ENCODE data around the gene MREG. TPM values are rescaled to one million over a fixed set of nuclear protein-coding genes. Genes with fewer than 3 reads are reported as not detected.
"Not testable (repeated sequence)": the region's sequence is repeated elsewhere in the genome, so short reads cannot be mapped to it uniquely, and the experiment has no call there.

MREG gene
- polyA plus RNA-seq, 3 donors: 0.85 to 3.5 (median 2.3) TPM

DNA sequence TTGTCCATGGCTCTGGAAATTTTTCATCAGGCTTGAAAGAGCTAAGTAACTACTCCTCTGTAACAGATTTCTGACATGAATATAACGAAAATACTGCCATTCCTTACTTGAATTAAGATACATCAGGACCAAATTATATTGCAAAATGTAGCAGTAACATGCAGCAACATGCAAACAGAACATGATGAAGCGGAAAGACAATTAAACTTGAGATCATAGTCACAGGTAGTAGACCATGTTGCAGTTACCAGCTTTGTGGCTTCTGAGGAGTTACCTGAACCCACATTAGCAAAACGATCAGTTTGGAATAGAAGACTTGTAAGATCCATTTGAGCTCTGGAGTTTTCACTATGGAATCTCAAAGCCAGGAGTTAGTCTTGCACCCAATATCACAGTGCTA, 76.2 kb downstream of the MREG start:
- WGBS, 3 donors: 88 to 93% (median 90%) methylated on average over 3 of the region's 3 CpGs
- H3K27ac ChIP-seq (ENCODE audit: low read depth, low read length): no peak overlapping the region

DNA sequence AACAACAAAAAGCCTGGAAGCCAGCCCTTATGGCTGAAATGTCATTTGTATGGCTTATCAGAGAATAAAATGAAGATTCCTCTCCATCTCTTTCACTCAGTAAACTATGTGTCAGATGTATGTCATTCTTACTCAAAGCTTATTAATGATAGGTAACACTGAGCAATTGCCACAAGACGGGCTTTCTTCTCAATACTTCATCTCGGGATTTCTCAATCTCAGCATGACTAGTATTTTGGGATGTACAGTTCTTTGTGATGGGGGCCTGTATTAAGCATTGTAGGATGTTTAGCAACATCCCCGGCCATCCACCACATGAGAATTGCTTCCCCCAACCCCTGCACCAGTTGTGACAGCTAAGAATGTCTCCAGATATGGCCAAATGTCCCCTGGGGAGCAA, 80.2 kb downstream of the MREG start:
- no peak overlapping the region for H3K27ac ChIP-seq (ENCODE audit: low read depth, low read length)
- WGBS, 3 donors: 55 to 70% (median 60%) methylated on average over 3 of the region's 3 CpGs

GRCh38 chr2:215931256-215931903, 82.0 kb downstream of the MREG start:
- WGBS, 3 donors: 6 to 11% (median 7%) methylated on average over 8 of the region's 8 CpGs

GRCh38 chr2:215930505-215931253, 82.7 kb downstream of the MREG start:
- 61 to 75% (median 66%) methylated on average over 8 of the region's 8 CpGs for WGBS, 3 donors
- no peak overlapping the region for H3K27ac ChIP-seq (ENCODE audit: low read depth, low read length)

More at GRCh38 chr2:215931256-215931903, 82.0 kb downstream of the MREG start:
- no peak overlapping the region for H3K27ac ChIP-seq (ENCODE audit: low read depth, low read length)

- no peak overlapping the region for H3K27ac ChIP-seq (ENCODE audit: low read depth, low read length)
- 81 to 91% (median 83%) methylated on average over 6 of the region's 6 CpGs for WGBS, 3 donors
These were observed 83.6 kb downstream of the MREG start for GRCh38 chr2:215929602-215930335.

DNA sequence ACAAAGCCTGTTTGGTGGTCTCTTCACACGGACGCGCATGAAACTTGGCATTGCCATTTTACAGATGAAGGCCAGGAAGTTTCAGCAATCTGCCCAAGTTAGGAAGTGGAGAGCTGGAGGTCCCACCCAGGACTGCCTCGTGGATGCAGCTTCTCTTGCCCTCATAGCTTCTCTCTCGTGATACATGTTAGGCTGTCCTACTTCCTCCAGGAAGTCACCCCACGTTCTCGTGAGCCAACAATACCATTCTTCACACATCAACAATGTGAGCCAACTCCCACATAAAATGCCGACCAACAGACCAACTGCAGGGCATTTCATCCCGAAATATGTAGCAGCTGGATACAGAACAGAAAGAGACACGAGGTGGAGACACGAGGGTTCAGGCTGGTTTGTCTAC, 85.3 kb downstream of the MREG start:
- 69 to 79% (median 74%) methylated on average over 11 of the region's 11 CpGs for WGBS, 3 donors
- no peak overlapping the region for H3K27ac ChIP-seq (ENCODE audit: low read depth, low read length)

DNA sequence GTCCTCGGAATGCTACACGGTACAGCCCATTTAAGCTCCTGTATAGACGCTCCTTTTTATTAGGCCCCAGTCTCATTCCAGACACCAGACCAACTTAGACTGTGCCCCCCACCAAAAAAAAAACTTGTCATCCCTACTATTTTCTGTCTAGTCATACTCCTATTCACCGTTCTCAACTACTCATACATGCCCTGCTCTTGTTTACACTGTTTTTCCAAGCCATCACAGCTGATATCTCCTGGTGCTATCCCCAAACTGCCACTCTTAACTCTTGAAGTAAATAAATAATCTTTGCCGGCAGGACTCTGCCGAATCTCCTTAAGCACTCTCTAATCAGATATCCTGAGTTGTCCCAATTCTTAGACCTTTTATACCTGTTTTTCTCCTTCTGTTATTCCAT, 86.4 kb downstream of the MREG start:
- 73 to 94% (median 94%) methylated on average over 6 of the region's 6 CpGs for whole genome bisulfite sequencing, 3 donors
- not testable (repeated sequence) for H3K27ac ChIP-seq (ENCODE audit: low read depth, low read length)

GRCh38 chr2:215921895-215922294, 91.5 kb downstream of the MREG start:
- no peak overlapping the region for H3K27ac ChIP-seq (ENCODE audit: low read depth, low read length)
- WGBS, 3 donors: 74 to 87% (median 74%) methylated on average over 3 of the region's 3 CpGs

DNA sequence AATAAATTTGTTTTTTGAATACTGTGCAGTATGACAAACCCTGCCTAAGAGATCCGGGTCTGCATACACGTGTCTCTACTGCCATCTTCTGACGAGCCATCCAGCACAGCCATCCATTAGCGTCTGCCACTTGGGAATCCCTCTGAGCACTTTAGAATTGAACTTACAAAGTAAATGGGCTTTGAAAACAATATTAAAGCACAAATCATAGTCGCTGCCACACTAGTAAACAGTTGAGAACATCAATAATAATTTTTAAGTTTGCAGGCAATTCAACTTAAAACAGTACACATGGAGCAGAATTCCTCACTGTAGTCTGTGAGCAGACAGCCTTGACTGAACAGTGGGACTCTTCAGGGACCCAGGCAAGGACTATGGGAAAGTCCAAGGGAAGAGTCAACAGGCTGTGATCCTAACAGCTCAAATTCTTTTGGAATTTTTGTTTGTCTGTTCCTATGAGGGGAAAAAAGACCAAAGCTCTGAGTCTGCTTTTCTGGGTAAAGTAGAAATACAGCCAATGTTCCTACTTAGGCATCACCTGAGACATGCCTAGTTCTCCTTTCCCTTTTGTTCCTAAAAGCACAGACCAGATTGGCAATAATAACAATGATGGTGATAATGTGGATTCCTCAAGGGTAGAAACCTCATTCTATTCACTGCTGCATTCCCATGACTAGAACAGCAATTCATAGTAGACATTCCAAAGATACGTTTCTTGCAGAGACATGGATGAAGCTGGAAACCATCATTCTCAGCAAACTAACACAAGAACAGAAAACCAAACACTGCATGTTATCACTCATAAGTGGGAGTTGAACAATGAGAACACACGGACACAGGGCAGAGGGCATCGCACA, 92.9 kb downstream of the MREG start:
- H3K27ac ChIP-seq (ENCODE audit: low read depth, low read length): no peak overlapping the region
- WGBS, 3 donors: 17 to 34% (median 32%) methylated on average over 8 of the region's 8 CpGs

GRCh38 chr2:215919624-215920243, 93.6 kb downstream of the MREG start:
- WGBS, 3 donors: 51 to 79% (median 72%) methylated on average over 8 of the region's 8 CpGs
- no peak overlapping the region for H3K27ac ChIP-seq (ENCODE audit: low read depth, low read length)

DNA sequence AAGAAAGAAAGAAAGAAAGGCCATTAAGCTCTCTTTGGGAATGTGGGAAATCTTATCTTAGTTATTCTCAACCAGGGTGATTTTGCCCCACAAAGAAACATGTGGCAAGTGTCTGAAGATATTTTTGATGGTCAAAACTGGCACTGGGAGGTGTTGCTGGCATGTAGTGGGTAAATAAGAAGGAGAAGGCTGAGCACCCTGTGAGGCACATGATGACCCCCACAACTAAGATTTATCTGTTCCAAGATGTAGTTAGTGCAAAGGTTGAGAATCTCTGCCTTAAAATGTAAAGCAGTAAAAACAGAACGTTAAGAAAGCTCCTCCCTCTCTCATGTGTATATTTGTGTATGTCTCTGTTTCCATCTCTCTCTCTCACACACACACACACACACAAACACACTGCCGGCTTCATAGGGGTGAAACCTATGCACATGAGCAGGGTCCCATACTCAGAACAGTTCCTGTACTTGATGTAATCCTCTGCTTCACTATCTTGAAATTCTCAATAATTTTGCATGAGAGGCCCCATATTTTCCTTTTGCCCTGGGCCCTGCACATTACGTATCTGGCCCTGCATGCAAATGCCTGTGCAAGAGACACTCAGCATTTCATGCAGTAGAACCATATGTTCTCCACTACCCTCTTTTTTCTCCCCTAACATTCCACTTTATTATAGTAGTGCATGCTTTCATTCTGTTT, 94.3 kb downstream of the MREG start:
- 57 to 79% (median 72%) methylated on average over 3 of the region's 3 CpGs for WGBS, 3 donors
- H3K27ac ChIP-seq (ENCODE audit: low read depth, low read length): no peak overlapping the region

GRCh38 chr2:215917953-215918620, 95.3 kb downstream of the MREG start:
- H3K27ac ChIP-seq (ENCODE audit: low read depth, low read length): no peak overlapping the region
- WGBS, 3 donors: 53 to 54% (median 54%) methylated on average over 3 of the region's 3 CpGs

DNA sequence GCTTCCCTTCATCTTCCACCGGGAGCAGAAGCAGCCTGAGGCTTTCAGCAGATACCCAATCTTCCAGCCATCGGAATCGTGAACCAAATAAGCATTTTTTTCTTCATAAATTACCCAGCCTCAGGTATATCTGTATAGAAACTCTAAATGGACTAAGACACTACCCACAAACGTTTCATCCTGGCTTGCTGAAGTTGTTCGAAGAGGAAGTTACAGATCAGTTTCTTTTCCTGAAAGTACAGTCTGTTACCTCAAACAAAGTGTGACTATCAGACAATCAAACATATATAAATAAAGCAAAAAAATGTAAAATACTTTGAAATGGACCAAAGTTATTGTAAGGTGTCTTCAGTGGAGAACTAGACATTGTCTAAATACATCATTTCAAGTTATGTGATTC, 97.9 kb downstream of the MREG start:
- H3K27ac ChIP-seq (ENCODE audit: low read depth, low read length): no peak overlapping the region
- WGBS, 3 donors: 71 to 87% (median 77%) methylated on average over 5 of the region's 5 CpGs

GRCh38 chr2:215914777-215915165, 98.6 kb downstream of the MREG start:
- WGBS, 3 donors: 89 to 98% (median 97%) methylated on average over 4 of the region's 4 CpGs

DNA sequence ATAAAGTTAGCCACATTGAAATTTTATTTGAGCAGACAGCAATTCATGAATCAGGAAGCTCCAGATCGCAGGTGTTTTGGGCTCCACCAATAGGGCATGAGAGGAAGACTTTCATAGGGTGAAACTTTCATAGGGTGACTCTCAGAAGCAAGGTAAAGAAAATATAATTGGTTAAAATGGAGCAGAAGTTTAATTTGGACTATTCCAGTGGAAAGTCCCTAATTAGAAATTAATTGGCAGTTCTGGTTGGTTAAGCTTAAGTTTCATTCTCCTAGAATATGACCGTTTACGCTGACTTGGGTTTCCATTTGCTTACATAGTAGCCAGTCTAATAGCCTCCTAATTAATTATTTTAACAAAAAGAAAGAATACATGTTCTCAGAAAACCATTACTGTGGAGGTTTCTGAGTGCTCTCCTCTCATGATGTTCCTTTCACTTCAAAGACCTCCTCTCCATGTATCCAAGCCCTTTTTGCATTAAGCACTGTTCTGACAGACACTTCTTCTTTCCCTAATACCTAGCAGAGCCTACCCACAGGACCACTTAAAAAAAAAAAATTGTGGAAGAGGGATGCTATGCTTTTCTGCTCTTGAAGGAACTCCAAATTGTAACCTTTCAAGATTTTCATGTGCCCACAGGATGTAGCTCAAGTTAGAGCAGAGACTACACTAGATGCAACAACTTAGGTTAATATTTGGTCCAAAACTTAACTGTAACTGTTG, 99.1 kb downstream of the MREG start:
- WGBS, 3 donors: 90 to 99% (median 97%) methylated on average over 3 of the region's 3 CpGs
- no peak overlapping the region for H3K27ac ChIP-seq (ENCODE audit: low read depth, low read length)

More at GRCh38 chr2:215914777-215915165, 98.6 kb downstream of the MREG start:
- H3K27ac ChIP-seq (ENCODE audit: low read depth, low read length): no peak overlapping the region

DNA sequence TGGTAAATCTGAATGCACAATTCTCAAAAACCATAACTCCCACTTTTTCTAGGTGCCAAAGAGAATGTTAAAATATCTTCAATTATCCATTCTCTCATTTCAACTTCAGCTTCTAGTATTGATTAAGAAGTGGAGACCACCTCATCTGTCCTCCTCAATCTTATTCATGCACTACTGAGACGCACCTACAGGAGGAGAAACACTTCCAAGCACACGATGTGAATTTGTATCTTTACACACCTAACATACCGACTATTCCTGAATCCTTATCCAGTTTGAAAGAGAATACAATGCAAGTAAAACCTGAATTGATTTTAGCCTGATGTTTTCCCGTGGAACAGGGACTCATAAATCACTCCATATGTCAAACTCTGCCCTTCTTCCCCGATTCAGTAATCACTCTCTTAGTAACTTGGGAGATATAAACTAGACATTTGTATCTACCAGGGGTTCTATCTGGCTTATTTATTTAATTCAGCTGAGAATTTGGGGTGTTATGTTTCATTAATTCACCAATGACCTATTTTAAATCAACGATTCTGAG, 101.0 kb downstream of the MREG start:
- H3K27ac ChIP-seq (ENCODE audit: low read depth, low read length): no peak overlapping the region
- WGBS, 3 donors: 35 to 73% (median 68%) methylated on average over 6 of the region's 6 CpGs
